SU-DHL-6 (cell line): ENCODE results near the gene MEIG1.
"Not testable (repeated sequence)": the region's sequence is repeated elsewhere in the genome, so short reads cannot be mapped to it uniquely, and the experiment has no call there.

ENCODE experiments used
- H2AFZ ChIP-seq: fragments of 200-600 bp; sonication (generic); 2 replicates; pipeline ENCODE4 v1.6.1; 2014; ENCODE audit warnings: low read depth, mild to moderate bottlenecking, moderate library complexity, mixed read lengths, antibody characterized with exemption, low read length; ENCODE audit not compliant: severe bottlenecking
- H3F3A ChIP-seq: fragments of 200-600 bp; shearing (Covaris generic); 2 replicates; pipeline ENCODE4 v1.6.0; 2016; ENCODE audit warnings: antibody characterized with exemption, mild to moderate bottlenecking; ENCODE audit not compliant: insufficient read depth
- H3K27ac ChIP-seq: fragments of 200-600 bp; sonication (generic); 2 replicates; pipeline ENCODE4 v1.5.1; 2016; ENCODE audit warnings: low read depth, mild to moderate bottlenecking, low read length, moderate library complexity, mixed read lengths
- H3K27me3 ChIP-seq: fragments of 200-600 bp; sonication (generic), shearing (Covaris generic); 2 replicates; pipeline ENCODE4 v1.6.0; 2014; ENCODE audit warnings: mild to moderate bottlenecking, low read length
- H3K36me3 ChIP-seq: fragments of 200-600 bp; sonication (generic); 2 replicates; pipeline ENCODE4 v1.6.1; 2014; ENCODE audit warnings: mild to moderate bottlenecking, low read length, mixed read lengths
- H3K4me2 ChIP-seq: fragments of 300-600, 200-600 bp; shearing (Covaris generic), sonication (generic); 2 replicates; pipeline ENCODE4 v1.6.0; 2014; ENCODE audit warnings: low read length, low read depth, mild to moderate bottlenecking; ENCODE audit not compliant: poor library complexity, severe bottlenecking
- H3K4me3 ChIP-seq: fragments of 200-600 bp; sonication (generic); 2 replicates; pipeline ENCODE4 v1.5.1; 2014; ENCODE audit warnings: antibody characterized with exemption, low read length, mild to moderate bottlenecking, mixed read lengths; ENCODE audit not compliant: insufficient read depth, poor library complexity, severe bottlenecking
- H3K79me2 ChIP-seq: fragments of 200-600 bp; sonication (generic); 2 replicates; pipeline ENCODE4 v1.6.1; 2014; ENCODE audit warnings: mild to moderate bottlenecking, low read length, moderate library complexity; ENCODE audit not compliant: insufficient read depth
- H3K9ac ChIP-seq: fragments of 200-600 bp; sonication (generic); 2 replicates; pipeline ENCODE4 v1.7.0; 2014; ENCODE audit warnings: mild to moderate bottlenecking, low read length
- H3K9me2 ChIP-seq: fragments of 200-600 bp; sonication (generic); replicated peaks from 2 replicates; pipeline ENCODE4 v1.6.1; 2014; ENCODE audit warnings: low read length; ENCODE audit not compliant: insufficient read depth
- H3K9me3 ChIP-seq: fragments of 200-600 bp; sonication (generic); 2 replicates; pipeline ENCODE4 v1.6.1; 2014; ENCODE audit warnings: low read length, mixed read lengths; ENCODE audit not compliant: insufficient read depth
- H4K20me1 ChIP-seq: fragments of 200-600 bp; sonication (generic); 2 replicates; pipeline ENCODE4 v1.6.1; 2014; ENCODE audit warnings: low read depth, mild to moderate bottlenecking, antibody characterized with exemption, low read length, moderate library complexity, mixed read lengths
- EZH2phosphoT487 ChIP-seq: fragments of 200-600 bp; sonication (generic), shearing (Covaris generic); conservative IDR thresholded peaks from 2 replicates; pipeline ENCODE4 v1.6.1; 2018; ENCODE audit warnings: mild to moderate bottlenecking, antibody characterized with exemption, low read length, moderate library complexity, mixed read lengths
- TF ChIP-seq, protein P1 (sequence below): fragments of 200-600 bp; sonication (generic); IDR thresholded peaks from one replicate; pipeline ENCODE4 v1.5.1; 2017; ENCODE audit warnings: antibody characterized with exemption, mild to moderate bottlenecking, low read length, moderate library complexity; ENCODE audit not compliant: insufficient read depth, poor library complexity, severe bottlenecking

The MEIG1 gene

DNA sequence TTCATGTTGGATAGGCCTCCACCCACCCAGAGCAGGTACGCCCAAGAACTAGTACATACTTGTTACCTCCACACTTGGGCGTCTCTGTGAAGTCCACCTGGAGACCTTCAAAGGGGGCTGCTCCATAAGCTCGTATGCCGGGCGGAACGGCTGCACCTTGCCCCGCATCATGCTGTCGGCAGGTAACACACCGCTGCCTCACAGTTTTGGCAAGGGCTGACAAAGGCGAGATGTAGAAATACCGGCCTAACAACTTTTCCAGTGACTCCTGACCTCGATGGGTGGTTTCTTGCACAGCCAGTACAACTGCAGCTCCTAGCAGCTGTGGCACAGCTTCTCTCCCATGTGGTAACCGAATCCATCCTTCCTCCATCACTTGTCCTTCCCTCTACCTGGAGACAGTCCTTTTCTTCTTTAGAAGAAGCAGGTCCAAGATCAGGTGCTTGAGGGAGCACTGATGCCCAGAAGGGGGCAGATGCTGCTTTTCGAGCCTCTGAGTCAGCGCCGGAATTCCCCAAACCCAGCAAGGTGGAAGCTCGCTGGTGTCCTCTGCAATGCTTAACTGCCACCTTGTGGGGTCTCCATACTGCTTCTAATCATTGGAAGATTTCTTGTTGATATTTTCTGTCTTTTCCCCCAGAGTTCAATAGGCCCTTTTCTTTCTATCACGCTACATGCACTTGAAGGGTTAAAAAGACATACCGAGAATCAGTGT is 32.0 kb downstream of the MEIG1 start:
- not testable (repeated sequence) for H3K27ac ChIP-seq, H2AFZ ChIP-seq, H3K4me2 ChIP-seq, H3K9me2 ChIP-seq, H4K20me1 ChIP-seq, H3K9me3 ChIP-seq, H3K27me3 ChIP-seq, H3K79me2 ChIP-seq, H3K36me3 ChIP-seq, H3K9ac ChIP-seq, H3K4me3 ChIP-seq, H3F3A ChIP-seq
- TF ChIP-seq, protein P1, sequence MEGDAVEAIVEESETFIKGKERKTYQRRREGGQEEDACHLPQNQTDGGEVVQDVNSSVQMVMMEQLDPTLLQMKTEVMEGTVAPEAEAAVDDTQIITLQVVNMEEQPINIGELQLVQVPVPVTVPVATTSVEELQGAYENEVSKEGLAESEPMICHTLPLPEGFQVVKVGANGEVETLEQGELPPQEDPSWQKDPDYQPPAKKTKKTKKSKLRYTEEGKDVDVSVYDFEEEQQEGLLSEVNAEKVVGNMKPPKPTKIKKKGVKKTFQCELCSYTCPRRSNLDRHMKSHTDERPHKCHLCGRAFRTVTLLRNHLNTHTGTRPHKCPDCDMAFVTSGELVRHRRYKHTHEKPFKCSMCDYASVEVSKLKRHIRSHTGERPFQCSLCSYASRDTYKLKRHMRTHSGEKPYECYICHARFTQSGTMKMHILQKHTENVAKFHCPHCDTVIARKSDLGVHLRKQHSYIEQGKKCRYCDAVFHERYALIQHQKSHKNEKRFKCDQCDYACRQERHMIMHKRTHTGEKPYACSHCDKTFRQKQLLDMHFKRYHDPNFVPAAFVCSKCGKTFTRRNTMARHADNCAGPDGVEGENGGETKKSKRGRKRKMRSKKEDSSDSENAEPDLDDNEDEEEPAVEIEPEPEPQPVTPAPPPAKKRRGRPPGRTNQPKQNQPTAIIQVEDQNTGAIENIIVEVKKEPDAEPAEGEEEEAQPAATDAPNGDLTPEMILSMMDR, result peak; percentile 14

DNA sequence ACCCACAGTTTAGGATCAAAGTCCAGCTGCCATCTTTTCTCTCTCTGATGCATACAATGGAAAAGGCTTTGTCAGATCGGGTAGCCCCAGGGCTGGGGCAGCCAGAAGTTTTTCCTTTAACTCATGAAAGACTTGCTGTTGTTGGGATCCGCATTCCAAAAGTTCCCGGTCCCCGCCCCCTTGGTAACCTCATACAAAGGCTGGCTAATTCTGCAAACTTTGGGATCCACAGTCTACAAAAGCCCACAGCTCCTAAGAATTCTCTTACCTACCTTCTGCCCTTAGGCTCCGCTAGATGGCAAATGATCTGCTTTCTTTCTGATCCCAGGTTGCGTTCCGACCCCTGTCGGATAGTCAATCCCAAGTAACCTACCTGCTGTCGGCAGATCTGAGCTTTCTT is 33.1 kb downstream of the MEIG1 start:
- H3K27me3 ChIP-seq, H3F3A ChIP-seq, H4K20me1 ChIP-seq, H3K9ac ChIP-seq, H3K79me2 ChIP-seq, H3K9me3 ChIP-seq, H2AFZ ChIP-seq, H3K4me3 ChIP-seq, H3K4me2 ChIP-seq, H3K36me3 ChIP-seq, H3K9me2 ChIP-seq, H3K27ac ChIP-seq: not testable (repeated sequence)

DNA sequence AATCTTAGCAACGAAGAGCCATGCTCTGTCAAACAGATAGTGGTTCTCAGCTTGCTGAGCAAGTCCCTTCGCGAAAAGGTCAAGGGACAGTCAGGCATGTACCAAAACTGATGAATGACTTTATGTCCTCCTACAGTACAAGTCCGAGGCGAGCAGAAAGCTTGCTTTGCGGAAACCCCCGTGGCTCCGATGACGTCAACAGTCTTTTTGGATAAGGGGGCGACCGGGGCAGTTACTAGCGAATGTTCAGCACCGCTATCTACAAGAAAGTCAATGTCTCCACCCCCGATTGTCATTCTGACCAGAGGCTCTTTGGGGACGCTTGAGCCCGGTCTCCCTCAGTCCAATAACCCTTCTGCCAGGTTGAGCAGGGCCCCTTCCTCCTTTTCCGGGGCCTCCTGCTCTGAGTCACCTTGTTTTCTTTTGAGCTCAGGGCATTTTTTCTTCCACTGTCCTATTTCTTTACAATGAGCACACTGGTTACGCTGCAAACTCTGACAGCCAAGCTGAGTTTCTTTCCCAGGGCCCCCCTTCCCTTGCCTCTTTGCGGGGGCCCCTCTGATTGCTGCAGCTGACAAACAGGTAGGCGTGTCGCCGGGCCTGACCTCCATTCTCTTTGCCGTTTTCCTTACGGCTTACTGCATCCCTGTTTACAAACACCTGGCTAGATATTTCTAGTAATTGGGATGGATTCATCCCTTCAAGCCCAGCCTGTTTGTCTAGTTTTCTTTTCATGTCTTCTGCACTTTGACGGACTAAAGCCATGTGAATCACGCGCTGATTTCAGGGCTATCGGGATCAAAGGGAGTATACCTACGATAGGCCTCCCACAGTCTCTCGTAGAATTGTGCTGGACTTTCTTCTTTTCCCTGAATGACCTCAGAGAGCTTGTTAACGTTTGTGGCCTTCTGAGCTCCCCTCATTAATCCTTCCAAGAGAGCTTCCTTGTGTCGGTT is 34.6 kb downstream of the MEIG1 start:
- H3K27ac ChIP-seq, H3K4me2 ChIP-seq, H3K9me3 ChIP-seq, H3K9me2 ChIP-seq, H3K27me3 ChIP-seq, H3K9ac ChIP-seq, H3K4me3 ChIP-seq, H3K36me3 ChIP-seq, H4K20me1 ChIP-seq, H2AFZ ChIP-seq, H3K79me2 ChIP-seq, H3F3A ChIP-seq: not testable (repeated sequence)

DNA sequence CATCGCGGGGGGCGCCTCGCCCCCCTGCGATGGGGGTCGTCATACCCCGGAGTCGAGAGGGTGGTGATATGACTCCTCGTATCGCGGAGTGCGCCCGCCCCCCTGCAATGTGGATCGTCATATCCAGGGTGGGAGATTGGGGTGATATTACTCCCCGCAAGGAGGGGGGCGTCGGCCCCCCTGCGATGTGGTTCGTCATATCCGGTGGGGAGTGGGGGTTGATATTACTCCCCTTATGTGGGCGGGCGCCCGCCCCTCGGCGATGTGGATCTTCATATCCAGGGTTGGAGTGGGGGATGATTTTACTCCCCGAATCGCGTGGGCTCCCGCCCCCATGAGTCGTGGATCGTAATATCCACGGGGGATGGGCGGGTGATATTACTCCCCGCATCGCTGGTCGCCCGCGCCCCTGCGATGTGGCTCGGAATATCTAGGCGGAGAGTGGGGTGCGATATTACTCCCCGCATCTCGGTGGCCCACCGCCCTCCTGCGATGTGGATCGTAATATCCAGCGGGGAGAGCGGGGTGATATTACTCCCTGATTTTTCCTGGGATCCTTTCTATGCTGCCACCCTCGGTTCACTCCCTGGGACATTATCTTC is 36.9 kb downstream of the MEIG1 start:
- Histone ChIP-seq H3K9me2 (no peaks in the 10 kb centered on the region), H3K79me2 (no peaks in the 10 kb centered on the region), H4K20me1 (no peaks in the 10 kb centered on the region), H3K4me3 (no peak overlapping the region), H3K36me3 (no peaks in the 10 kb centered on the region), H2AFZ (no peak overlapping the region), H3K4me2 (no peak overlapping the region), H3K27ac (no peak overlapping the region), H3F3A (no peaks in the 10 kb centered on the region), H3K27me3 (no peaks in the 10 kb centered on the region), H3K9ac (no peak overlapping the region), H3K9me3 (no peaks in the 10 kb centered on the region)
- no peak for TF ChIP-seq EZH2phosphoT487
- TF ChIP-seq, protein P1, result no peak

DNA sequence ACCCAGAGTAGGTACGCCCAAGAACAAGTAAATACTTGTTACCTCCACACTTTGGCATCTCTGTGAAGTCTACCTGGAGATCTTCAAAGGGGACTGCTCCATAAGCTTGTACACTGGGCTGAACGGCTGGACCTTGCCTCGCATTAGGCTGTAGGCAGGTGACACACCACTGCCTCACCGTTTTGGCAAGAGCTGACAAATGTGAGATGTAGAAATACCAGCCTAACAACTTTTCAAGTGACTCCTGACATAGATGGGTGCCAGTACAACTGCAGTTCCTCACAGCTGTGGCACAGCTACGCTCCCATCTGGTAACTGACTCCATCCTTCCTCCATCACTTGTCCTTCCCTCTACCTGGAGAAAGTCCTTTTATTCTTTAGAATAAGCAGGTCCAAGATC is 54.3 kb downstream of the MEIG1 start:
- not testable (repeated sequence) for H3K9me2 ChIP-seq, H3F3A ChIP-seq, H3K27me3 ChIP-seq, H3K4me2 ChIP-seq, H3K36me3 ChIP-seq, H3K27ac ChIP-seq, H4K20me1 ChIP-seq, H2AFZ ChIP-seq, H3K4me3 ChIP-seq, H3K79me2 ChIP-seq, H3K9me3 ChIP-seq, H3K9ac ChIP-seq
